ENCODE results near the gene CMIP.

GRCh38 chr16:81491541-81492188 lies 47.1 kb downstream of the CMIP start:
- TF ChIP-seq CTCF (IDR thresholded peaks at IDR 0.05), result no peak
- no peak for TF ChIP-seq POLR2A (IDR thresholded peaks at IDR 0.05)

All from Peyer's patch (tissue), 4 donors.